SK-N-SH treated with all-trans-retinoic acid at 6 μM for 48 hours (cell line): ENCODE data around the gene DRC7.

ENCODE experiments used
- ATAC-seq: fragments of 200-7000 bp; cut with Tn5 transposase; 3 replicates; pipeline ENCODE4 v1.9.1; 2020; ENCODE audit warnings: mild to moderate bottlenecking, moderate library complexity
- ARNTL ChIP-seq: fragments of 450-650 bp; formaldehyde crosslinking; IDR thresholded peaks from 2 replicates; pipeline ENCODE4 v1.5.0; 2020; ENCODE audit warnings: low read depth, mild to moderate bottlenecking, moderate library complexity, borderline replicate concordance
- CREB5 ChIP-seq: fragments of 250-450 bp; sonication (Bioruptor Pico); IDR thresholded peaks from 2 replicates; pipeline ENCODE4 v1.5.1; 2020; ENCODE audit warnings: low read depth, mild to moderate bottlenecking, moderate library complexity
- CSDC2 ChIP-seq: fragments of 250-450 bp; sonication (Bioruptor Pico); IDR thresholded peaks from 2 replicates; pipeline ENCODE4 v1.5.0; 2020; ENCODE audit warnings: mild to moderate bottlenecking, moderate library complexity
- ESRRG ChIP-seq: fragments of 250-450 bp; sonication (Bioruptor Pico); IDR thresholded peaks from 2 replicates; pipeline ENCODE4 v1.6.1; 2021; ENCODE audit warnings: mild to moderate bottlenecking
- GLIS3 ChIP-seq: fragments of 250-450 bp; sonication (Bioruptor Pico); IDR thresholded peaks from 2 replicates; pipeline ENCODE4 v1.5.0; 2020; ENCODE audit warnings: mild to moderate bottlenecking, moderate library complexity
- ISL1 ChIP-seq: fragments of 250-450 bp; sonication (Bioruptor Pico); IDR thresholded peaks from 2 replicates; pipeline ENCODE4 v2.1.2; 2022; ENCODE audit warnings: mild to moderate bottlenecking, moderate library complexity
- OSR1 ChIP-seq: fragments of 250-450 bp; sonication (Bioruptor Pico); IDR thresholded peaks from 2 replicates; pipeline ENCODE4 v1.8.0; 2022; ENCODE audit warnings: moderate library complexity, mild to moderate bottlenecking, inconsistent platforms
- PPARA ChIP-seq: fragments of 250-450 bp; sonication (Bioruptor Pico); IDR thresholded peaks from 2 replicates; pipeline ENCODE4 v1.5.0; 2020; ENCODE audit warnings: mild to moderate bottlenecking, borderline replicate concordance
- RARB ChIP-seq: fragments of 250-450 bp; sonication (Bioruptor Pico); IDR thresholded peaks from 2 replicates; pipeline ENCODE4 v1.8.0; 2021; ENCODE audit warnings: mild to moderate bottlenecking, moderate library complexity
- SNAI2 ChIP-seq: fragments of 250-450 bp; sonication (Bioruptor Pico); IDR thresholded peaks from 2 replicates; pipeline ENCODE4 v1.5.0; 2020; ENCODE audit warnings: mild to moderate bottlenecking, moderate library complexity
- TOX ChIP-seq: fragments of 250-450 bp; sonication (Bioruptor Pico); IDR thresholded peaks from 2 replicates; pipeline ENCODE4 v1.8.0; 2021; ENCODE audit warnings: mild to moderate bottlenecking, moderate library complexity, borderline replicate concordance
- ZC3H10 ChIP-seq: fragments of 250-450 bp; sonication (Bioruptor Pico); IDR thresholded peaks from 2 replicates; pipeline ENCODE4 v1.5.1; 2021; ENCODE audit warnings: mild to moderate bottlenecking, moderate library complexity
- ZFP3 ChIP-seq: fragments of 250-450 bp; sonication (Bioruptor Pico); IDR thresholded peaks from 2 replicates; pipeline ENCODE4 v1.5.0; 2020; ENCODE audit warnings: mild to moderate bottlenecking, moderate library complexity
- ZNF565 ChIP-seq: fragments of 450-650 bp; formaldehyde crosslinking; conservative IDR thresholded peaks from 2 replicates; pipeline ENCODE4 v1.5.0; 2020; ENCODE audit warnings: low read depth, mild to moderate bottlenecking, moderate library complexity
- ZNF70 ChIP-seq: fragments of 450-650 bp; formaldehyde crosslinking; IDR thresholded peaks from 2 replicates; pipeline ENCODE4 v1.5.0; 2020; ENCODE audit warnings: mild to moderate bottlenecking, moderate library complexity
- ZNF8 ChIP-seq: fragments of 450-650 bp; formaldehyde crosslinking; IDR thresholded peaks from 2 replicates; pipeline ENCODE4 v1.5.0; 2020; ENCODE audit warnings: mild to moderate bottlenecking, moderate library complexity
- TF ChIP-seq, protein P1 (sequence below): fragments of 250-450 bp; sonication (Bioruptor Pico); IDR thresholded peaks from 2 replicates; pipeline ENCODE4 v1.8.0; 2021; ENCODE audit warnings: low read depth, mild to moderate bottlenecking, moderate library complexity, borderline replicate concordance
- TF ChIP-seq, protein P2 (sequence below): fragments of 250-450 bp; sonication (Bioruptor Pico); IDR thresholded peaks from 2 replicates; pipeline ENCODE4 v1.5.1; 2021; ENCODE audit warnings: mild to moderate bottlenecking, moderate library complexity

DRC7 gene

GRCh38 chr16:57766714-57767348 is 72.2 kb downstream of the DRC7 start:
- ATAC-seq: no peak
- TF ChIP-seq SNAI2 (CRISPR knock-in tag) (no peak), OSR1 (CRISPR knock-in tag) (no peak), TOX (CRISPR knock-in tag) (no peak), ISL1 (CRISPR knock-in tag) (no peak), ZC3H10 (no peak)
- TF ChIP-seq, protein P1, sequence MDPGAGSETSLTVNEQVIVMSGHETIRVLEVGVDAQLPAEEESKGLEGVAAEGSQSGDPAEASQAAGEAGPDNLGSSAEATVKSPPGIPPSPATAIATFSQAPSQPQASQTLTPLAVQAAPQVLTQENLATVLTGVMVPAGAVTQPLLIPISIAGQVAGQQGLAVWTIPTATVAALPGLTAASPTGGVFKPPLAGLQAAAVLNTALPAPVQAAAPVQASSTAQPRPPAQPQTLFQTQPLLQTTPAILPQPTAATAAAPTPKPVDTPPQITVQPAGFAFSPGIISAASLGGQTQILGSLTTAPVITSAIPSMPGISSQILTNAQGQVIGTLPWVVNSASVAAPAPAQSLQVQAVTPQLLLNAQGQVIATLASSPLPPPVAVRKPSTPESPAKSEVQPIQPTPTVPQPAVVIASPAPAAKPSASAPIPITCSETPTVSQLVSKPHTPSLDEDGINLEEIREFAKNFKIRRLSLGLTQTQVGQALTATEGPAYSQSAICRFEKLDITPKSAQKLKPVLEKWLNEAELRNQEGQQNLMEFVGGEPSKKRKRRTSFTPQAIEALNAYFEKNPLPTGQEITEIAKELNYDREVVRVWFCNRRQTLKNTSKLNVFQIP (CRISPR knock-in tag): no peak

GRCh38 chr16:57769541-57770145 is 75.0 kb downstream of the DRC7 start:
- no peak for ATAC-seq
- TF ChIP-seq, protein P1 (CRISPR knock-in tag): no peak
- no peak for TF ChIP-seq ZNF8

DNA sequence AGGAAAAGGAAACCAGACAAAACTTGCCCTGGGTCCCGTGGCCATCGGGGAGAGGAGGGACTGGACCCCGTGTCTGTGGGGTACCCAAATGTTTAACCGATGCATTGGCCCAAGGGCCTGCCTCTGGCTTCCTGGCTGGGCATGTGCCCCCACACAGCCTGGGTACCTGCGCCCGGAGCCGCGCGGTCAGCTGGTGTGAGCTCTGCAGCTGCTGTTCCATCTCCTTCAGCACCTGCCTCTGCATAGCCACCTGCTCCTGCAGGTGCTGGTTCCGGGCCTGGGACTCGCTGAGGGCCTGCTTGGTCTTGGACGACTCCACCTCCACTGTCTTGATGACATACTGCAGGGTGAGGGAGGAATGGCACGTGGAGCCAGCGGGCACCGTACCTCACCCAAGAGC is 75.8 kb downstream of the DRC7 start:
- TF ChIP-seq ZNF70 (CRISPR knock-in tag) (no peak), ZFP3 (CRISPR knock-in tag) (no peak), GLIS3 (CRISPR knock-in tag) (no peak), ARNTL (CRISPR knock-in tag) (no peak), RARB (no peak), ZNF8 (no peak), PPARA (CRISPR knock-in tag) (no peak), CSDC2 (no peak), ESRRG (CRISPR knock-in tag) (no peak), OSR1 (CRISPR knock-in tag) (no peak), ZC3H10 (no peak), ZNF565 (CRISPR knock-in tag) (no peak), ISL1 (CRISPR knock-in tag) (no peak), CREB5 (CRISPR knock-in tag) (no peak)
- TF ChIP-seq, protein P1 (CRISPR knock-in tag): no peak
- TF ChIP-seq, protein P2, sequence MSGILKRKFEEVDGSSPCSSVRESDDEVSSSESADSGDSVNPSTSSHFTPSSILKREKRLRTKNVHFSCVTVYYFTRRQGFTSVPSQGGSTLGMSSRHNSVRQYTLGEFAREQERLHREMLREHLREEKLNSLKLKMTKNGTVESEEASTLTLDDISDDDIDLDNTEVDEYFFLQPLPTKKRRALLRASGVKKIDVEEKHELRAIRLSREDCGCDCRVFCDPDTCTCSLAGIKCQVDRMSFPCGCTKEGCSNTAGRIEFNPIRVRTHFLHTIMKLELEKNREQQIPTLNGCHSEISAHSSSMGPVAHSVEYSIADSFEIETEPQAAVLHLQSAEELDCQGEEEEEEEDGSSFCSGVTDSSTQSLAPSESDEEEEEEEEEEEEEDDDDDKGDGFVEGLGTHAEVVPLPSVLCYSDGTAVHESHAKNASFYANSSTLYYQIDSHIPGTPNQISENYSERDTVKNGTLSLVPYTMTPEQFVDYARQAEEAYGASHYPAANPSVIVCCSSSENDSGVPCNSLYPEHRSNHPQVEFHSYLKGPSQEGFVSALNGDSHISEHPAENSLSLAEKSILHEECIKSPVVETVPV (CRISPR knock-in tag): no peak
- ATAC-seq: no peak

- ATAC-seq: no peak
- TF ChIP-seq, protein P2 (CRISPR knock-in tag): no peak
- TF ChIP-seq ZNF70 (CRISPR knock-in tag): no peak
- no peak for TF ChIP-seq ISL1 (CRISPR knock-in tag)
- no peak for TF ChIP-seq CREB5 (CRISPR knock-in tag)
- TF ChIP-seq GLIS3 (CRISPR knock-in tag): no peak
- TF ChIP-seq, protein P1 (CRISPR knock-in tag): no peak
These were observed 76.7 kb downstream of the DRC7 start for GRCh38 chr16:57771141-57771785.
